Chondrocyte (in vitro differentiated cells): ENCODE measurements around the gene CGN. TPM values are rescaled to one million over a fixed set of nuclear protein-coding genes. Genes with fewer than 3 reads are reported as not detected.

Experiments used
- DNase-seq: peaks from one replicate; pipeline ENCODE4 v3.0.0; 2021; ENCODE audit warnings: mixed read lengths, low spot score
- H3K27ac Mint-ChIP-seq: one replicate; pipeline ENCODE4 v1.8.0; 2021; ENCODE audit warnings: mild to moderate bottlenecking, moderate library complexity, mixed read lengths; ENCODE audit not compliant: unreplicated experiment
- H3K27me3 Mint-ChIP-seq: 2 replicates; pipeline ENCODE4 v1.8.0; 2021; ENCODE audit warnings: low read depth, mixed read lengths
- H3K36me3 Mint-ChIP-seq: 2 replicates; pipeline ENCODE4 v1.8.0; 2021; ENCODE audit warnings: low read depth, mixed read lengths
- H3K4me1 Mint-ChIP-seq: 2 replicates; pipeline ENCODE4 v1.8.0; 2021; ENCODE audit warnings: low read depth, mild to moderate bottlenecking, mixed read lengths
- H3K4me3 Mint-ChIP-seq: one replicate; pipeline ENCODE4 v1.8.0; 2021; ENCODE audit warnings: mild to moderate bottlenecking, moderate library complexity, mixed read lengths; ENCODE audit not compliant: unreplicated experiment
- H3K9me3 Mint-ChIP-seq: 2 replicates; pipeline ENCODE4 v1.8.0; 2021; ENCODE audit warnings: low read depth, mixed read lengths
- CTCF ChIP-seq: fragments of 200-600 bp; sonication (generic); IDR thresholded peaks from 2 replicates; pipeline ENCODE4 v1.5.0; 2021; ENCODE audit warnings: antibody characterized with exemption, mild to moderate bottlenecking, moderate library complexity
- total RNA-seq: library from RNA; stranded (reverse); gene quantifications from 3 replicates; pipeline ENCODE4 v1.2.1, GENCODE V29; 2021

Gene CGN
- total RNA-seq, 1 donor from 2014 or later = 1.0 TPM

GRCh38 chr1:151529781-151530180, 18.6 kb downstream of the CGN start:
- Mint-ChIP-seq H3K9me3 (no peaks in the 10 kb centered on the region), H3K27me3 (no peaks in the 10 kb centered on the region), H3K36me3 (no peaks in the 10 kb centered on the region), H3K4me1 (peaks cover 2% of the 10 kb centered on the region), H3K4me3 (no peak overlapping the region), H3K27ac (no peak overlapping the region)
- DNase-seq = no peak
- no peak for TF ChIP-seq CTCF

GRCh38 chr1:151530461-151530860, 19.3 kb downstream of the CGN start:
- no peak for TF ChIP-seq CTCF
- no peak for DNase-seq
- no peaks in the 10 kb centered on the region for H3K27me3 Mint-ChIP-seq
- no peak overlapping the region for H3K27ac Mint-ChIP-seq
- H3K9me3 Mint-ChIP-seq = no peaks in the 10 kb centered on the region
- no peak overlapping the region for H3K4me3 Mint-ChIP-seq
- peaks cover 3% of the 10 kb centered on the region for H3K4me1 Mint-ChIP-seq
- no peaks in the 10 kb centered on the region for H3K36me3 Mint-ChIP-seq

- no peak for TF ChIP-seq CTCF
These were observed 22.7 kb downstream of the CGN start for GRCh38 chr1:151533870-151534269.

GRCh38 chr1:151534662-151535278, 23.6 kb downstream of the CGN start:
- Mint-ChIP-seq H3K4me3 (no peak overlapping the region), H3K27me3 (no peaks in the 10 kb centered on the region), H3K9me3 (no peaks in the 10 kb centered on the region), H3K36me3 (no peaks in the 10 kb centered on the region), H3K4me1 (peaks cover 24% of the 10 kb centered on the region), H3K27ac (no peak overlapping the region)
- TF ChIP-seq CTCF = peak; percentile 91
- DNase-seq = no peak

More at GRCh38 chr1:151533870-151534269, 22.7 kb downstream of the CGN start:
- Mint-ChIP-seq H3K36me3 (no peaks in the 10 kb centered on the region), H3K27ac (no peak overlapping the region), H3K9me3 (no peaks in the 10 kb centered on the region), H3K27me3 (no peaks in the 10 kb centered on the region), H3K4me3 (no peak overlapping the region), H3K4me1 (peaks cover 19% of the 10 kb centered on the region)
- DNase-seq = no peak

GRCh38 chr1:151535326-151536271, 24.4 kb downstream of the CGN start:
- no peaks in the 10 kb centered on the region for H3K27me3 Mint-ChIP-seq
- no peak for DNase-seq

More at GRCh38 chr1:151535326-151536271, 24.4 kb downstream of the CGN start:
- H3K27ac Mint-ChIP-seq = no peak overlapping the region
- peaks cover 25% of the 10 kb centered on the region for H3K4me1 Mint-ChIP-seq
- no peak overlapping the region for H3K4me3 Mint-ChIP-seq
- no peaks in the 10 kb centered on the region for H3K36me3 Mint-ChIP-seq
- no peak for TF ChIP-seq CTCF
- no peaks in the 10 kb centered on the region for H3K9me3 Mint-ChIP-seq
